Fibroblast of the aortic adventitia (primary cell): ENCODE results near the gene CEL. TPM values are rescaled to one million over a fixed set of nuclear protein-coding genes. Genes with fewer than 3 reads are reported as not detected.

Source experiments
- DNase-seq: peaks from one replicate; pipeline ENCODE4 v3.0.0-alpha.2; 2010; ENCODE audit warnings: low read depth
- H3K4me3 ChIP-seq: 2 replicates; pipeline ENCODE4 v1.5.1; 2011; ENCODE audit warnings: low read depth, mild to moderate bottlenecking, control low read depth, low read length, moderate library complexity
- CTCF ChIP-seq: IDR thresholded peaks from 2 replicates; pipeline ENCODE4 v1.5.1; 2011; ENCODE audit warnings: mild to moderate bottlenecking, low read length, control low read depth, inconsistent platforms; ENCODE audit not compliant: insufficient read depth
- total RNA-seq: library from RNA; depleted of rRNA; stranded (reverse); fragments of >200 nt; gene quantifications from 2 replicates; pipeline ENCODE4 v1.2.3, GENCODE V29; 2012; ENCODE audit warnings: low replicate concordance

Gene CEL
- total RNA-seq, 1 donor, result 0.27 TPM

GRCh38 chr9:133098104-133098754, 36.4 kb downstream of the CEL start:
- DNase-seq, result no peak
- TF ChIP-seq CTCF, result no peak

GRCh38 chr9:133098871-133099270, 37.1 kb downstream of the CEL start:
- no peak for TF ChIP-seq CTCF
- no peak for DNase-seq
- H3K4me3 ChIP-seq, result no peak overlapping the region

More at GRCh38 chr9:133098104-133098754, 36.4 kb downstream of the CEL start:
- no peak overlapping the region for H3K4me3 ChIP-seq

- H3K4me3 ChIP-seq, result no peak overlapping the region
- TF ChIP-seq CTCF, result no peak
- DNase-seq, result no peak
Observed at GRCh38 chr9:133099726-133100505, 38.1 kb downstream of the CEL start.

GRCh38 chr9:133100506-133101355, 39.0 kb downstream of the CEL start:
- DNase-seq, result no peak
- H3K4me3 ChIP-seq, result no peak overlapping the region
- no peak for TF ChIP-seq CTCF

- H3K4me3 ChIP-seq, result no peak overlapping the region
- no peak for TF ChIP-seq CTCF
- DNase-seq, result no peak
Observed at GRCh38 chr9:133101356-133102189, 39.8 kb downstream of the CEL start.
